SK-N-SH (cell line): Measurements from ENCODE around the gene RNF214. TPM values are rescaled to one million over a fixed set of nuclear protein-coding genes. Genes with fewer than 3 reads are reported as not detected.

Experiments
- CTCF ChIA-PET: fragments of 300-600, 350-600 bp; formaldehyde crosslinking; extraction: SDS; loops from one replicate; lab custom pipeline; 2021; lab: Yijun Ruan, JAX
- POLR2A ChIA-PET: fragments of 350-600 bp; sonication (Branson Sonifier 250); formaldehyde crosslinking; extraction: SDS; loops from one replicate; lab custom pipeline; 2020; ENCODE audit warnings: antibody characterized with exemption, inconsistent platforms; lab: Yijun Ruan, JAX
- DNase-seq: peaks from one replicate; pipeline ENCODE4 v3.0.0; 2012
- H2AFZ ChIP-seq: fragments of 200-600 bp; sonication (generic); 2 replicates; pipeline ENCODE4 v1.8.1; 2016; ENCODE audit warnings: antibody characterized with exemption, mild to moderate bottlenecking, low read depth
- H3F3A ChIP-seq: fragments of 200-600 bp; sonication (generic); replicated peaks from 2 replicates; pipeline ENCODE3; 2016; ENCODE audit warnings: antibody characterized with exemption, mild to moderate bottlenecking; ENCODE audit not compliant: insufficient read depth
- H3K27ac ChIP-seq, 2 experiments: fragments of 200-500 bp in 1 of 2; fragments of 200-600 bp in 1 of 2; sonication (Bioruptor generic) in 1 of 2; sonication (generic), shearing (Covaris generic) in 1 of 2; 2 replicates each; pipeline versions ENCODE4 v1.5.1 to v1.6.1; 2014 to 2016; ENCODE audit warnings: low read depth in 2 of 2, inconsistent platforms in 1 of 2, low read length in 1 of 2, mild to moderate bottlenecking in 1 of 2, mixed read lengths in 1 of 2
- H3K27me3 ChIP-seq: fragments of 200-600 bp; sonication (generic), shearing (Covaris generic); 2 replicates; pipeline ENCODE4 v1.6.1; 2016; ENCODE audit warnings: mixed run types; ENCODE audit not compliant: insufficient read depth
- H3K36me3 ChIP-seq, 2 experiments: fragments of 200-500 bp in 1 of 2; fragments of 200-600 bp in 1 of 2; sonication (Bioruptor generic) in 1 of 2; sonication (generic) in 1 of 2; replicated peaks in 1 of 2; 2 replicates each; pipeline versions ENCODE3 to v1.5.1; 2014 to 2016; ENCODE audit warnings: low read length in 1 of 2, mild to moderate bottlenecking in 1 of 2; ENCODE audit not compliant: insufficient read depth in 2 of 2, control insufficient read depth in 1 of 2
- H3K4me1 ChIP-seq, 2 experiments: fragments of 200-500 bp in 1 of 2; fragments of 200-600 bp in 1 of 2; sonication (Bioruptor generic) in 1 of 2; sonication (generic), shearing (Covaris generic) in 1 of 2; 2 replicates each; pipeline versions ENCODE4 v1.5.1 to v1.6.1; 2014 to 2016; ENCODE audit warnings: low read depth in 1 of 2, low read length in 1 of 2, mixed run types in 1 of 2; ENCODE audit not compliant: insufficient read depth in 2 of 2, control insufficient read depth in 1 of 2
- H3K4me2 ChIP-seq: fragments of 200-600 bp; sonication (generic), shearing (Covaris generic); 2 replicates; pipeline ENCODE4 v1.6.1; 2017; ENCODE audit warnings: mixed run types
- H3K4me3 ChIP-seq, 2 experiments: fragments of 200-500 bp in 1 of 2; fragments of 200-600 bp in 1 of 2; sonication (Bioruptor generic) in 1 of 2; sonication (generic), shearing (Covaris generic) in 1 of 2; 2 replicates each; pipeline versions ENCODE4 v1.5.1 to v1.8.1; 2014 to 2016; ENCODE audit warnings: low read depth in 2 of 2, inconsistent platforms in 1 of 2, low read length in 1 of 2, mild to moderate bottlenecking in 1 of 2, mixed read lengths in 1 of 2, moderate library complexity in 1 of 2
- H3K79me2 ChIP-seq: fragments of 200-600 bp; sonication (generic); 2 replicates; pipeline ENCODE4 v1.8.1; 2017; ENCODE audit warnings: mild to moderate bottlenecking; ENCODE audit not compliant: insufficient read depth
- H3K9ac ChIP-seq: fragments of 200-600 bp; sonication (generic); 2 replicates; pipeline ENCODE4 v1.6.1; 2017; ENCODE audit warnings: mixed run types
- H3K9me2 ChIP-seq: fragments of 200-600 bp; sonication (generic); 2 replicates; pipeline ENCODE4 v1.6.1; 2017; ENCODE audit warnings: mixed run types
- H3K9me3 ChIP-seq: fragments of 200-600 bp; sonication (generic); 2 replicates; pipeline ENCODE4 v1.6.1; 2017; ENCODE audit warnings: mixed run types, mild to moderate bottlenecking, moderate library complexity
- H4K20me1 ChIP-seq: fragments of 200-600 bp; sonication (generic); 2 replicates; pipeline ENCODE4 v1.6.1; 2017; ENCODE audit warnings: mild to moderate bottlenecking, mixed run types; ENCODE audit not compliant: insufficient read depth
- CHD2 ChIP-seq: fragments of 150-350 bp; IDR thresholded peaks from 2 replicates; pipeline ENCODE4 v1.6.1; 2018; ENCODE audit warnings: low read length; ENCODE audit not compliant: partially characterized antibody
- FOXM1 ChIP-seq: IDR thresholded peaks from 2 replicates; pipeline ENCODE4 v1.4.0; 2012; ENCODE audit warnings: low read depth, mild to moderate bottlenecking
- JUND ChIP-seq: IDR thresholded peaks from 2 replicates; pipeline ENCODE4 v1.4.0; 2012
- MEF2A ChIP-seq: IDR thresholded peaks from 2 replicates; pipeline ENCODE4 v1.4.0; 2012; ENCODE audit warnings: low read depth, borderline replicate concordance
- RCOR1 ChIP-seq: fragments of 150-350 bp; IDR thresholded peaks from 2 replicates; pipeline ENCODE4 v1.6.1; 2017; ENCODE audit warnings: antibody characterized with exemption, low read length
- REST ChIP-seq: IDR thresholded peaks from 2 replicates; pipeline ENCODE4 v1.6.1; 2012; ENCODE audit warnings: mild to moderate bottlenecking, low read depth, low read length, moderate library complexity
- RFX5 ChIP-seq: IDR thresholded peaks from 2 replicates; pipeline ENCODE4 v1.6.1; 2012; ENCODE audit warnings: mild to moderate bottlenecking, improper control_type of control experiment, low read length
- TCF12 ChIP-seq: IDR thresholded peaks from 2 replicates; pipeline ENCODE4 v1.4.0; 2012
- USF2 ChIP-seq: fragments of 150-350 bp; IDR thresholded peaks from 2 replicates; pipeline ENCODE4 v1.6.1; 2017; ENCODE audit warnings: antibody characterized with exemption, low read length, low read depth, borderline replicate concordance
- YY1 ChIP-seq: IDR thresholded peaks from 2 replicates; pipeline ENCODE4 v1.4.0; 2012; ENCODE audit warnings: low read depth, mild to moderate bottlenecking
- WGBS: methylation state at CpG from one replicate; pipeline ENCODE4 v1.1.6; 2017; ENCODE audit warnings: low lambda C conversion rate; 5-methylcytosine and 5-hydroxymethylcytosine counted together
- polyA plus RNA-seq, 3 experiments: library from polyadenylated mRNA; depleted of rRNA; stranded (reverse); fragments of >200 nt; gene quantifications; 2 replicates each; pipeline ENCODE4 v1.2.3, GENCODE V29; 2012

RNF214 gene
- polyA plus RNA-seq, 1 of the 3 experiments (the other 2 are of a cell fraction) = 15.4 TPM

GRCh38 chr11:117303101-117303500, 70.6 kb downstream of the RNF214 start (continued):
- no peak for TF ChIP-seq RCOR1
- TF ChIP-seq YY1 = no peak

GRCh38 chr11:117303646-117304315, 71.3 kb downstream of the RNF214 start:
- H3K4me1 ChIP-seq = peaks cover 0 to 15% of the 10 kb centered on the region in 2 experiments; a peak in 1 of 4 replicates
- no peak for DNase-seq
- ChIA-PET POLR2A (no interaction called here), CTCF (interaction anchor here (2.4 kb wide), 1 partner anchor 12 kb away, joined by 8 read pairs; the partner anchor contains the start of gene BACE1)
- no peak for TF ChIP-seq CHD2
- no peak for TF ChIP-seq USF2
- TF ChIP-seq JUND = no peak
- TF ChIP-seq RFX5 = no peak
- TF ChIP-seq MEF2A = no peak
- 0 out of 2 replicates have a peak, but pooled peaks cover 4% of the 10 kb centered on the region for H3K79me2 ChIP-seq
- no peaks in the 10 kb centered on the region for H3K27me3 ChIP-seq
- H4K20me1 ChIP-seq = no peaks in the 10 kb centered on the region
- H3K27ac ChIP-seq = no peak overlapping the region
- H3K4me3 ChIP-seq = no peak overlapping the region
- H3K9me3 ChIP-seq = no peaks in the 10 kb centered on the region
- H3K4me2 ChIP-seq = no peak overlapping the region
- H3K36me3 ChIP-seq = no peaks in the 10 kb centered on the region
- H3K9ac ChIP-seq = no peak overlapping the region
- no peaks in the 10 kb centered on the region for H3F3A ChIP-seq
- no peaks in the 10 kb centered on the region for H3K9me2 ChIP-seq
- WGBS = 99% methylated on average over 5 of the region's 5 CpGs
- H2AFZ ChIP-seq = no peak overlapping the region

- Histone ChIP-seq H3K36me3 (no peaks in the 10 kb centered on the region), H3K4me3 (no peak overlapping the region), H3K79me2 (0 out of 2 replicates have a peak, but pooled peaks cover 4% of the 10 kb centered on the region), H3K27ac (no peak overlapping the region), H3K9ac (no peak overlapping the region), H3K9me2 (no peaks in the 10 kb centered on the region), H2AFZ (no peak overlapping the region), H3K4me1 (peaks cover 0 to 7% of the 10 kb centered on the region in 2 experiments; a peak in 1 of 4 replicates), H4K20me1 (no peaks in the 10 kb centered on the region), H3F3A (no peaks in the 10 kb centered on the region), H3K9me3 (no peaks in the 10 kb centered on the region), H3K4me2 (no peak overlapping the region), H3K27me3 (no peaks in the 10 kb centered on the region)
- TF ChIP-seq TCF12 (no peak), REST (no peak), FOXM1 (no peak)
- WGBS = 90% methylated on average over 2 of the region's 3 CpGs
- CTCF ChIA-PET = no interaction called here
- no peak for DNase-seq
- POLR2A ChIA-PET = no interaction called here
Measured at GRCh38 chr11:117305145-117305544, 72.7 kb downstream of the RNF214 start.
